ENCODE results near the gene SAFB. TPM values are rescaled to one million over a fixed set of nuclear protein-coding genes. Genes with fewer than 3 reads are reported as not detected.
"Not testable (repeated sequence)": the region's sequence is repeated elsewhere in the genome, so short reads cannot be mapped to it uniquely, and the experiment has no call there.

The SAFB gene
- total RNA-seq, 1 donor from 2014 or later = 57.9 TPM

- Mint-ChIP-seq H3K4me3 (peak overlapping the region; percentile 84), H3K27ac (no peak overlapping the region)
These were observed 63.4 kb downstream of the SAFB start for GRCh38 chr19:5686326-5686646.

GRCh38 chr19:5686647-5687359 is 63.9 kb downstream of the SAFB start:
- Histone ChIP-seq H3K4me3 (peak overlapping the region; percentile 58), H3K79me2 (ENCODE audit: low read depth) (peaks cover 17% of the 10 kb centered on the region), H3K27me3 (no peaks in the 10 kb centered on the region), H3K9ac (no peak overlapping the region), H3K4me1 (peaks cover under 1% of the 10 kb centered on the region), H4K20me1 (ENCODE audit: low read depth) (peaks cover 22% of the 10 kb centered on the region), H3F3A (ENCODE audit: low read depth) (peaks cover 36% of the 10 kb centered on the region), H3K4me2 (peak overlapping the region; percentile 66), H2AFZ (replicated peaks) (no peak overlapping the region), H3K27ac (no peak overlapping the region), H3K9me3 (ENCODE audit: low read depth) (no peaks in the 10 kb centered on the region), H3K36me3 (no peaks in the 10 kb centered on the region)
- H3K4me3 Mint-ChIP-seq = peak overlapping the region; percentile 84
- no peak for TF ChIP-seq EZH2 (IDR thresholded peaks at IDR 0.05)
- peak; percentile 81 for TF ChIP-seq CTCF (IDR thresholded peaks at IDR 0.05)
- H3K9me3 Mint-ChIP-seq = no peaks in the 10 kb centered on the region
- H3K27me3 Mint-ChIP-seq (ENCODE audit: insufficient read depth, low read depth) = peaks cover 13% of the 10 kb centered on the region
- H3K4me1 Mint-ChIP-seq = peaks cover 27% of the 10 kb centered on the region
- peak overlapping the region; percentile 57 for H3K27ac Mint-ChIP-seq
- peak; percentile 98 for DNase-seq (ENCODE audit: low spot score)
- no peaks in the 10 kb centered on the region for H3K36me3 Mint-ChIP-seq

More at GRCh38 chr19:5686326-5686646, 63.4 kb downstream of the SAFB start:
- Histone ChIP-seq H3K4me3 (peak overlapping the region; percentile 58), H3K27ac (no peak overlapping the region), H4K20me1 (ENCODE audit: low read depth) (peaks cover 17% of the 10 kb centered on the region), H3K36me3 (no peaks in the 10 kb centered on the region), H3K27me3 (no peaks in the 10 kb centered on the region), H3F3A (ENCODE audit: low read depth) (peaks cover 31% of the 10 kb centered on the region), H3K4me2 (peak overlapping the region; percentile 66), H3K79me2 (ENCODE audit: low read depth) (peaks cover 12% of the 10 kb centered on the region), H3K9me3 (ENCODE audit: low read depth) (no peaks in the 10 kb centered on the region), H3K4me1 (peaks cover 3% of the 10 kb centered on the region), H3K9ac (no peak overlapping the region), H2AFZ (replicated peaks) (no peak overlapping the region)
- peaks cover 13% of the 10 kb centered on the region for H3K27me3 Mint-ChIP-seq (ENCODE audit: insufficient read depth, low read depth)
- DNase-seq (ENCODE audit: low spot score) = no peak
- H3K36me3 Mint-ChIP-seq = no peaks in the 10 kb centered on the region
- TF ChIP-seq EZH2phosphoT487 (IDR thresholded peaks at IDR 0.05) = no peak
- no peak for TF ChIP-seq EZH2 (IDR thresholded peaks at IDR 0.05)
- no peak for TF ChIP-seq CTCF (IDR thresholded peaks at IDR 0.05)
- no peaks in the 10 kb centered on the region for H3K9me3 Mint-ChIP-seq
- H3K4me1 Mint-ChIP-seq = peaks cover 32% of the 10 kb centered on the region

GRCh38 chr19:5687360-5688198 is 64.7 kb downstream of the SAFB start:
- no peak for TF ChIP-seq EZH2 (IDR thresholded peaks at IDR 0.05)
- TF ChIP-seq EZH2phosphoT487 (IDR thresholded peaks at IDR 0.05) = no peak
- TF ChIP-seq CTCF (IDR thresholded peaks at IDR 0.05) = no peak

GRCh38 chr19:5688262-5688881 is 65.5 kb downstream of the SAFB start:
- H3K27me3 ChIP-seq; H2AFZ ChIP-seq (replicated peaks); H3K9me3 Mint-ChIP-seq; DNase-seq (ENCODE audit: low spot score); H3K4me3 ChIP-seq; H3K27ac ChIP-seq; H3K9ac ChIP-seq; H3K9me3 ChIP-seq (ENCODE audit: low read depth); H3K36me3 Mint-ChIP-seq; H3K36me3 ChIP-seq; H3K27ac Mint-ChIP-seq; H3K4me1 ChIP-seq; H3K4me2 ChIP-seq: not testable (repeated sequence)
- H3K4me3 Mint-ChIP-seq = peak overlapping the region; percentile 76
- H4K20me1 ChIP-seq (ENCODE audit: low read depth) = peaks cover 37% of the 10 kb centered on the region
- peaks cover 23% of the 10 kb centered on the region for H3K4me1 Mint-ChIP-seq
- H3K27me3 Mint-ChIP-seq (ENCODE audit: insufficient read depth, low read depth) = peaks cover 15% of the 10 kb centered on the region
- peaks cover 42% of the 10 kb centered on the region for H3F3A ChIP-seq (ENCODE audit: low read depth)
- H3K79me2 ChIP-seq (ENCODE audit: low read depth) = peaks cover 33% of the 10 kb centered on the region

More at GRCh38 chr19:5687360-5688198, 64.7 kb downstream of the SAFB start:
- Mint-ChIP-seq H3K36me3 (no peaks in the 10 kb centered on the region), H3K27me3 (ENCODE audit: insufficient read depth, low read depth) (peaks cover 15% of the 10 kb centered on the region), H3K4me3 (peak overlapping the region; percentile 84), H3K4me1 (peaks cover 24% of the 10 kb centered on the region), H3K27ac (no peak overlapping the region), H3K9me3 (no peaks in the 10 kb centered on the region)
- Histone ChIP-seq H3K4me1 (no peaks in the 10 kb centered on the region), H3K4me2 (peak overlapping the region; percentile 39), H3K4me3 (no peak overlapping the region), H3K36me3 (no peaks in the 10 kb centered on the region), H3K9ac (no peak overlapping the region), H3K27me3 (no peaks in the 10 kb centered on the region), H4K20me1 (ENCODE audit: low read depth) (peaks cover 29% of the 10 kb centered on the region), H3K9me3 (ENCODE audit: low read depth) (no peaks in the 10 kb centered on the region), H3K27ac (no peak overlapping the region), H3K79me2 (ENCODE audit: low read depth) (peaks cover 25% of the 10 kb centered on the region), H2AFZ (replicated peaks) (no peak overlapping the region), H3F3A (ENCODE audit: low read depth) (peaks cover 41% of the 10 kb centered on the region)
- no peak for DNase-seq (ENCODE audit: low spot score)

Data from neural progenitor cell (in vitro differentiated cells).